Stimulated activated memory B cell treated with anti-CD40 and anti-IgM and Interleukin-4, amounts not matched to agents 10 μg/mL and 1 μg/mL and 100 μg/mL, for 72 hours (primary cell): ENCODE measurements around the gene VASN.

Experiments
- ATAC-seq: fragments of 150-1000 bp; cut with Tn5 transposase; 2 replicates; pipeline ENCODE4 v1.10.0; 2021
- H3K27ac Mint-ChIP-seq: one replicate; pipeline ENCODE4 v1.8.0; 2022; ENCODE audit warnings: mild to moderate bottlenecking, mixed read lengths
- H3K27me3 Mint-ChIP-seq: one replicate; pipeline ENCODE4 v1.8.0; 2022; ENCODE audit warnings: mixed read lengths
- H3K36me3 Mint-ChIP-seq: one replicate; pipeline ENCODE4 v1.8.0; 2022; ENCODE audit warnings: mixed read lengths
- H3K4me1 Mint-ChIP-seq: one replicate; pipeline ENCODE4 v1.8.0; 2022; ENCODE audit warnings: mixed read lengths
- H3K4me3 Mint-ChIP-seq: one replicate; pipeline ENCODE4 v1.8.0; 2022; ENCODE audit warnings: mild to moderate bottlenecking, moderate library complexity, mixed read lengths
- H3K9me3 Mint-ChIP-seq: one replicate; pipeline ENCODE4 v1.8.0; 2022; ENCODE audit warnings: mixed read lengths

VASN gene

GRCh38 chr16:4404967-4405696, 33.5 kb downstream of the VASN start:
- Mint-ChIP-seq H3K36me3 (peaks cover 33% of the 10 kb centered on the region), H3K27ac (no peak overlapping the region), H3K4me3 (no peak overlapping the region), H3K4me1 (peaks cover 21% of the 10 kb centered on the region), H3K9me3 (no peaks in the 10 kb centered on the region), H3K27me3 (no peaks in the 10 kb centered on the region)
- ATAC-seq: no peak

- Mint-ChIP-seq H3K4me3 (no peak overlapping the region), H3K4me1 (peaks cover 18% of the 10 kb centered on the region), H3K27ac (no peak overlapping the region), H3K9me3 (no peaks in the 10 kb centered on the region), H3K36me3 (peaks cover 35% of the 10 kb centered on the region), H3K27me3 (no peaks in the 10 kb centered on the region)
- ATAC-seq: no peak
These were observed 36.1 kb downstream of the VASN start for GRCh38 chr16:4407543-4408322.

GRCh38 chr16:4408323-4408690, 36.7 kb downstream of the VASN start:
- Mint-ChIP-seq H3K27me3 (no peaks in the 10 kb centered on the region), H3K4me1 (peaks cover 12% of the 10 kb centered on the region), H3K36me3 (peaks cover 35% of the 10 kb centered on the region), H3K4me3 (no peak overlapping the region), H3K9me3 (no peaks in the 10 kb centered on the region), H3K27ac (no peak overlapping the region)
- no peak for ATAC-seq

- H3K36me3 Mint-ChIP-seq: peaks cover 33% of the 10 kb centered on the region
- ATAC-seq: no peak
- no peaks in the 10 kb centered on the region for H3K9me3 Mint-ChIP-seq
- no peak overlapping the region for H3K27ac Mint-ChIP-seq
- H3K4me1 Mint-ChIP-seq: peaks cover 18% of the 10 kb centered on the region
- H3K4me3 Mint-ChIP-seq: no peak overlapping the region
- H3K27me3 Mint-ChIP-seq: no peaks in the 10 kb centered on the region
These were observed 37.7 kb downstream of the VASN start for GRCh38 chr16:4409081-4409932.

- Mint-ChIP-seq H3K36me3 (peaks cover 23% of the 10 kb centered on the region), H3K4me1 (peaks cover 30% of the 10 kb centered on the region), H3K9me3 (no peaks in the 10 kb centered on the region)
These were observed 38.9 kb downstream of the VASN start for GRCh38 chr16:4410335-4411075.

GRCh38 chr16:4411684-4412083, 40.0 kb downstream of the VASN start:
- Mint-ChIP-seq H3K27me3 (no peaks in the 10 kb centered on the region), H3K27ac (no peak overlapping the region), H3K9me3 (no peaks in the 10 kb centered on the region), H3K4me1 (peaks cover 33% of the 10 kb centered on the region), H3K4me3 (no peak overlapping the region), H3K36me3 (peaks cover 13% of the 10 kb centered on the region)
- no peak for ATAC-seq

More at GRCh38 chr16:4410335-4411075, 38.9 kb downstream of the VASN start:
- Mint-ChIP-seq H3K4me3 (no peak overlapping the region), H3K27me3 (no peaks in the 10 kb centered on the region), H3K27ac (no peak overlapping the region)
- no peak for ATAC-seq

- Mint-ChIP-seq H3K9me3 (no peaks in the 10 kb centered on the region), H3K4me3 (no peak overlapping the region), H3K27me3 (no peaks in the 10 kb centered on the region), H3K4me1 (peaks cover 33% of the 10 kb centered on the region), H3K36me3 (peaks cover 13% of the 10 kb centered on the region), H3K27ac (no peak overlapping the region)
- no peak for ATAC-seq
These were observed 40.5 kb downstream of the VASN start for GRCh38 chr16:4412159-4412558.

GRCh38 chr16:4412854-4413253, 41.2 kb downstream of the VASN start:
- Mint-ChIP-seq H3K9me3 (no peaks in the 10 kb centered on the region), H3K27ac (no peak overlapping the region), H3K4me3 (no peak overlapping the region)

GRCh38 chr16:4414187-4414917, 42.7 kb downstream of the VASN start:
- Mint-ChIP-seq H3K4me1 (peaks cover 33% of the 10 kb centered on the region), H3K27ac (peak overlapping the region; percentile 88), H3K9me3 (no peaks in the 10 kb centered on the region), H3K36me3 (peaks cover 13% of the 10 kb centered on the region), H3K4me3 (peak overlapping the region; percentile 88), H3K27me3 (no peaks in the 10 kb centered on the region)
- ATAC-seq: peak; percentile 80

More at GRCh38 chr16:4412854-4413253, 41.2 kb downstream of the VASN start:
- Mint-ChIP-seq H3K27me3 (no peaks in the 10 kb centered on the region), H3K36me3 (peaks cover 13% of the 10 kb centered on the region), H3K4me1 (peaks cover 33% of the 10 kb centered on the region)
- no peak for ATAC-seq

GRCh38 chr16:4415538-4416199, 44.0 kb downstream of the VASN start:
- H3K27me3 Mint-ChIP-seq: no peaks in the 10 kb centered on the region
- peaks cover 31% of the 10 kb centered on the region for H3K4me1 Mint-ChIP-seq
- no peaks in the 10 kb centered on the region for H3K9me3 Mint-ChIP-seq
- H3K27ac Mint-ChIP-seq: peak overlapping the region; percentile 88
- peak; percentile 37 for ATAC-seq
- H3K36me3 Mint-ChIP-seq: peaks cover 11% of the 10 kb centered on the region
- peak overlapping the region; percentile 88 for H3K4me3 Mint-ChIP-seq

GRCh38 chr16:4416200-4417032, 44.8 kb downstream of the VASN start, which contains the start of gene CORO7:
TSS of gene CORO7 (minus strand) at chr16:4416596. CDS start at chr16:4416518, 78 bp downstream.
- peaks cover 26% of the 10 kb centered on the region for H3K4me1 Mint-ChIP-seq
- H3K27ac Mint-ChIP-seq: peak within 1 kb of the TSS; percentile 88
- H3K9me3 Mint-ChIP-seq: no peaks in the 10 kb centered on the region
- H3K27me3 Mint-ChIP-seq: no peaks in the 10 kb centered on the region
- ATAC-seq: peak; percentile 93
- peaks cover 4% of the 10 kb centered on the region for H3K36me3 Mint-ChIP-seq
- H3K4me3 Mint-ChIP-seq: peak within 1 kb of the TSS; percentile 88

- Mint-ChIP-seq H3K4me3 (no peak overlapping the region), H3K27me3 (no peaks in the 10 kb centered on the region), H3K36me3 (no peaks in the 10 kb centered on the region), H3K27ac (no peak overlapping the region), H3K4me1 (peaks cover 15% of the 10 kb centered on the region), H3K9me3 (no peaks in the 10 kb centered on the region)
- ATAC-seq: no peak
These were observed 47.8 kb downstream of the VASN start for GRCh38 chr16:4419402-4419959.
